ENCODE data around the gene CHCHD3.

CHCHD3 gene

GRCh38 chr7:132993377-132994013, 88.4 kb downstream of the CHCHD3 start:
- POLR2A ChIA-PET, result no interaction called here
- H3K36me3 ChIP-seq (ENCODE audit: control insufficient read depth in 2 of 2, insufficient read depth in 1 of 2, low read length in 2 of 2), result no peaks in the 10 kb centered on the region
- peak; percentile 89 for TF ChIP-seq EGR2 (tag by site-specific recombination; IDR thresholded peaks at IDR 0.05; ENCODE audit: low read depth)
- no peak for TF ChIP-seq ZNF560 (tag by site-specific recombination; IDR thresholded peaks at IDR 0.05; ENCODE audit: borderline replicate concordance)
- no peak for TF ChIP-seq MYNN (tag by site-specific recombination; IDR thresholded peaks at IDR 0.05; ENCODE audit: borderline replicate concordance)
- no peak for TF ChIP-seq ZNF585B (tag by site-specific recombination; IDR thresholded peaks at IDR 0.05)
- peak; percentile 70 for TF ChIP-seq ZFHX2 (tag by site-specific recombination; conservative IDR thresholded peaks at IDR 0.05)
- TF ChIP-seq SCRT2 (tag by site-specific recombination; IDR thresholded peaks at IDR 0.05), result peak; percentile 58; the same call in 1 of the 2 replicates

DNA sequence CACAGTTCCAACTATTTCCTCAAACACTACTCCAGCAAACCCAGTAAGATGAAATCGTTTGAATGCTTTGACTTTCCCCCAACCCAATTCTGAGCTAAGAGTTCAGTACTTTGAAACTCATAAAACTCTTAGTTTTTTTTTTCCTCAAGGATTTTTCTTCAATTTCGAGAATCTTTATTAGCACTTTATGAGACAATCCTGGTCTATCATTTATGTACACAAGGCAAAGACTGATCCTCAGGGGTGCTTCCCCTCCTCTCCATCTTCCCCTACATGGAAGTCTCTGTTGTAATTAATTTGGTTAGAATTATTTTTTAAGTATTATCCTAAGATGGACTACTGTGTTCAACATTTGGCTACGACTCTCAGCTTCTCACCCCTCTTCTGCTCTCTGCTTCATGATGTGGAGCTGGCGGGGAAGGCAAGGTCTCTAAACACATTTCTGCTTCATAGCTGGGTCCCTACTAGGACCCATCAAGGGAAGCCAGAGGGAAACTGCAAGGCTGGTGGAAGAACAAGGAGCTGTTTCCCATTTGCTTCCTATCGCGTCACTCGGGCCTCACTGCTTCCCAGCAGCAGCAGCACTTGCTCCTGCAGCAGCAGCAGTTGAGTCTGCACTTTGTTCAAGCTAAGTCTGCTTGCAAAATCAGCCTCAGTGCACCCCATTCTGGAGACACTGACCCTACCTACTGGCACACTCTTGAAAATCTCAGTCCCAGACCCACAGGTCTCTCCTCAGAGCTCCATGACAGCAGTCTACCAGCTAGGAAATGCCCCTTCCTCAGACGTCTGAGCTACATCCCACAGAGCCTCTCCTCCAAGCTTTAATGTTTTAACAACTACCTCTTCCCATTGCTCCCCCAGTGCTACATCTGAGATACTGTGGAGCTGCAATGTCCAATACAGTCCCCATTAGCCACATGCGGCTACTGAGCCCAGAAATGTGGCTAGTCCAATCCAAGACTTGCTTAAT, 90.0 kb downstream of the CHCHD3 start:
- Histone ChIP-seq H3K27ac (ENCODE audit: extremely low read depth, low read depth, low read length) (no peak overlapping the region), H3K36me3 (ENCODE audit: control insufficient read depth in 2 of 2, insufficient read depth in 1 of 2, low read length in 2 of 2) (no peaks in the 10 kb centered on the region), H3K9me3 (ENCODE audit: control insufficient read depth, insufficient read depth, low read depth, low read length) (no peaks in the 10 kb centered on the region), H3K4me1 (ENCODE audit: control insufficient read depth, insufficient read depth, low read length) (peaks cover 12% of the 10 kb centered on the region), H3K4me3 (ENCODE audit: low read depth, low read length) (no peak overlapping the region)
- TF ChIP-seq OSR2 (tag by site-specific recombination; IDR thresholded peaks at IDR 0.05) (peak; percentile 59), ZFP69B (tag by site-specific recombination; IDR thresholded peaks at IDR 0.05) (no peak), SP7 (tag by site-specific recombination; IDR thresholded peaks at IDR 0.05) (no peak), ZNF510 (tag by site-specific recombination; IDR thresholded peaks at IDR 0.05; ENCODE audit: insufficient replicate concordance) (no peak), ZNF677 (tag by site-specific recombination; IDR thresholded peaks at IDR 0.05) (no peak)
- ChIA-PET POLR2A (no interaction called here), CTCF (interaction anchor here (0.6 kb wide), 2 partner anchors 31 to 1024 kb away, joined by 3 read pairs; no protein-coding TSS in a partner anchor)

More at GRCh38 chr7:132993377-132994013, 88.4 kb downstream of the CHCHD3 start:
- Histone ChIP-seq H3K4me1 (ENCODE audit: control insufficient read depth, insufficient read depth, low read length) (peaks cover 22% of the 10 kb centered on the region), H3K9me3 (ENCODE audit: control insufficient read depth, insufficient read depth, low read depth, low read length) (no peaks in the 10 kb centered on the region), H3K27ac (ENCODE audit: extremely low read depth, low read depth, low read length) (no peak overlapping the region), H3K4me3 (ENCODE audit: low read depth, low read length) (no peak overlapping the region)
- CTCF ChIA-PET, result no interaction called here

- ChIA-PET CTCF (no interaction called here), POLR2A (no interaction called here)
- H3K27ac ChIP-seq (ENCODE audit: extremely low read depth, low read depth, low read length), result no peak overlapping the region
- no peak overlapping the region for H3K4me3 ChIP-seq (ENCODE audit: low read depth, low read length)
- H3K36me3 ChIP-seq (ENCODE audit: control insufficient read depth in 2 of 2, insufficient read depth in 1 of 2, low read length in 2 of 2), result no peaks in the 10 kb centered on the region
- H3K9me3 ChIP-seq (ENCODE audit: control insufficient read depth, insufficient read depth, low read depth, low read length), result no peaks in the 10 kb centered on the region
- TF ChIP-seq EGR2 (tag by site-specific recombination; IDR thresholded peaks at IDR 0.05; ENCODE audit: low read depth) (peak; percentile 70), ZBTB10 (tag by site-specific recombination; IDR thresholded peaks at IDR 0.05) (no peak), ZFHX2 (tag by site-specific recombination; conservative IDR thresholded peaks at IDR 0.05) (peak; percentile 21; the same call in 1 of the 2 replicates)
- peaks cover 2% of the 10 kb centered on the region; the same call in 1 of the 2 replicates for H3K4me1 ChIP-seq (ENCODE audit: control insufficient read depth, insufficient read depth, low read length)
Measured at GRCh38 chr7:132988117-132988516, 93.8 kb downstream of the CHCHD3 start.

GRCh38 chr7:132980402-132980801, 101.5 kb downstream of the CHCHD3 start:
- H3K27ac ChIP-seq (ENCODE audit: extremely low read depth, low read depth, low read length), result no peak overlapping the region
- CTCF ChIA-PET, result interaction anchor here (0.7 kb wide), 1 partner anchor 34 kb away, joined by 6 read pairs; no protein-coding TSS in a partner anchor
- POLR2A ChIA-PET, result interaction anchor here (0.6 kb wide), 1 partner anchor 229 kb away, joined by 3 read pairs; no protein-coding TSS in a partner anchor

More at GRCh38 chr7:132980402-132980801, 101.5 kb downstream of the CHCHD3 start:
- Histone ChIP-seq H3K4me1 (ENCODE audit: control insufficient read depth, insufficient read depth, low read length) (peaks cover 16% of the 10 kb centered on the region; the same call in 1 of the 2 replicates), H3K9me3 (ENCODE audit: control insufficient read depth, insufficient read depth, low read depth, low read length) (no peaks in the 10 kb centered on the region), H3K36me3 (ENCODE audit: control insufficient read depth in 2 of 2, insufficient read depth in 1 of 2, low read length in 2 of 2) (no peaks in the 10 kb centered on the region), H3K4me3 (ENCODE audit: low read depth, low read length) (no peak overlapping the region)
- TF ChIP-seq ZNF664 (tag by site-specific recombination; IDR thresholded peaks at IDR 0.05), result no peak
- peak; percentile 33; the same call in 1 of the 2 replicates for TF ChIP-seq ZNF10 (tag by site-specific recombination; IDR thresholded peaks at IDR 0.05)
